IMR-90 (cell line): ENCODE data around the gene ITPR2. TPM values are rescaled to one million over a fixed set of nuclear protein-coding genes. Genes with fewer than 3 reads are reported as not detected.

Experiments used
- ATAC-seq: fragments of 200-7000 bp; cut with Tn5 transposase; 2 replicates; pipeline ENCODE4 v1.9.1; 2020; ENCODE audit warnings: low read depth, mild to moderate bottlenecking, moderate library complexity
- BruUV-seq: library from RNA; stranded (reverse); fragments of 400-500 nt; replicated peaks from 2 replicates; lab custom pipeline; 2021; lab: Mats Ljungman, UMichigan
- CTCF ChIA-PET: fragments of 300-600 bp; formaldehyde crosslinking; extraction: SDS; loops from one replicate; lab custom pipeline; 2021; ENCODE audit warnings: antibody characterized with exemption; lab: Yijun Ruan, JAX
- POLR2A ChIA-PET: fragments of 300-600 bp; sonication (Branson Sonifier 250); formaldehyde crosslinking; loops from one replicate; lab custom pipeline; 2022; ENCODE audit warnings: antibody characterized with exemption; ENCODE audit not compliant: unreplicated experiment; lab: Charles Lee
- DNase-seq: peaks from one replicate; pipeline ENCODE4 v3.0.0; 2013
- H2AFZ ChIP-seq: replicated peaks from 2 replicates; pipeline ENCODE3; 2013; ENCODE audit warnings: low read length, mild to moderate bottlenecking; ENCODE audit not compliant: poor library complexity
- H2AK5ac ChIP-seq: 2 replicates; pipeline ENCODE4 v1.6.1; 2013; ENCODE audit warnings: low read depth, low read length, inconsistent platforms
- H2AK9ac ChIP-seq: replicated peaks from 2 replicates; pipeline ENCODE3; 2013; ENCODE audit warnings: mild to moderate bottlenecking, low read depth, low read length, moderate library complexity; ENCODE audit not compliant: poor library complexity
- H2BK120ac ChIP-seq: 2 replicates; pipeline ENCODE4 v1.6.1; 2013; ENCODE audit warnings: low read depth, low read length, inconsistent platforms
- H2BK15ac ChIP-seq: 3 replicates; pipeline ENCODE4 v1.6.1; 2013; ENCODE audit warnings: low read depth, low read length, inconsistent platforms
- H2BK20ac ChIP-seq: 2 replicates; pipeline ENCODE4 v1.6.1; 2013; ENCODE audit warnings: low read depth, mild to moderate bottlenecking, inconsistent platforms, low read length, moderate library complexity
- H2BK5ac ChIP-seq: 2 replicates; pipeline ENCODE4 v1.6.1; 2013; ENCODE audit warnings: mild to moderate bottlenecking, low read depth, low read length, inconsistent platforms; ENCODE audit not compliant: poor library complexity, severe bottlenecking
- H3K14ac ChIP-seq: replicated peaks from 2 replicates; pipeline ENCODE4 v1.6.1; 2013; ENCODE audit warnings: low read depth, low read length, inconsistent platforms
- H3K18ac ChIP-seq: 2 replicates; pipeline ENCODE4 v1.6.1; 2013; ENCODE audit warnings: low read depth, low read length, control low read depth
- H3K23ac ChIP-seq: 2 replicates; pipeline ENCODE4 v1.6.1; 2013; ENCODE audit warnings: low read depth, low read length, inconsistent platforms
- H3K27ac ChIP-seq: 2 replicates; pipeline ENCODE4 v1.5.1; 2013; ENCODE audit warnings: mild to moderate bottlenecking, control low read depth, low read length; ENCODE audit not compliant: insufficient read depth
- H3K27me3 ChIP-seq: 2 replicates; pipeline ENCODE4 v1.6.1; 2013; ENCODE audit warnings: low read length; ENCODE audit not compliant: control insufficient read depth, insufficient read depth
- H3K36me3 ChIP-seq: 2 replicates; pipeline ENCODE4 v1.6.1; 2013; ENCODE audit warnings: low read length, mixed read lengths; ENCODE audit not compliant: control insufficient read depth, insufficient read depth
- H3K4ac ChIP-seq: 2 replicates; pipeline ENCODE4 v1.6.1; 2013; ENCODE audit warnings: low read depth, low read length, inconsistent platforms
- H3K4me1 ChIP-seq: 2 replicates; pipeline ENCODE4 v1.6.1; 2013; ENCODE audit warnings: low read length, mixed read lengths; ENCODE audit not compliant: control insufficient read depth, insufficient read depth
- H3K4me2 ChIP-seq: 2 replicates; pipeline ENCODE4 v1.6.1; 2013; ENCODE audit warnings: low read depth, mild to moderate bottlenecking, control low read depth, low read length, moderate library complexity
- H3K4me3 ChIP-seq: 2 replicates; pipeline ENCODE4 v1.5.1; 2013; ENCODE audit warnings: low read depth, mild to moderate bottlenecking, control low read depth, low read length, moderate library complexity; ENCODE audit not compliant: insufficient read depth
- H3K56ac ChIP-seq: 2 replicates; pipeline ENCODE4 v1.6.1; 2013; ENCODE audit warnings: low read length, inconsistent platforms; ENCODE audit not compliant: insufficient read depth; ENCODE audit errors: extremely low read depth
- H3K79me1 ChIP-seq, 2 experiments: 2 replicates each; pipeline ENCODE4 v1.6.1; 2013; ENCODE audit warnings: low read length in 2 of 2, inconsistent platforms in 1 of 2, low read depth in 1 of 2
- H3K9ac ChIP-seq: 2 replicates; pipeline ENCODE4 v1.6.1; 2013; ENCODE audit warnings: low read depth, low read length, control low read depth
- H3K9me1 ChIP-seq: 2 replicates; pipeline ENCODE4 v1.6.1; 2013; ENCODE audit warnings: low read length, inconsistent platforms; ENCODE audit not compliant: insufficient read depth
- H3K9me3 ChIP-seq: 2 replicates; pipeline ENCODE4 v1.6.1; 2013; ENCODE audit warnings: low read length; ENCODE audit not compliant: control insufficient read depth, insufficient read depth
- H4K20me1 ChIP-seq: 2 replicates; pipeline ENCODE4 v1.6.1; 2013; ENCODE audit warnings: low read length, inconsistent platforms; ENCODE audit not compliant: insufficient read depth
- H4K5ac ChIP-seq: 2 replicates; pipeline ENCODE4 v1.6.1; 2013; ENCODE audit warnings: mild to moderate bottlenecking, low read depth, low read length, control low read depth
- H4K8ac ChIP-seq, 2 experiments: 2 replicates each; pipeline ENCODE4 v1.6.1; 2013; ENCODE audit warnings: low read depth in 2 of 2, low read length in 2 of 2, control low read depth in 1 of 2, inconsistent platforms in 1 of 2
- H4K91ac ChIP-seq: 2 replicates; pipeline ENCODE4 v1.6.1; 2013; ENCODE audit warnings: low read depth, low read length, inconsistent platforms; ENCODE audit not compliant: insufficient read depth
- CEBPB ChIP-seq: IDR thresholded peaks from 2 replicates; pipeline ENCODE4 v1.6.1; 2012; ENCODE audit warnings: low read depth, low read length, improper control_type of control experiment
- CHD1 ChIP-seq: IDR thresholded peaks from 2 replicates; pipeline ENCODE4 v1.6.1; 2012; ENCODE audit warnings: low read depth, low read length, improper control_type of control experiment
- CTCF ChIP-seq: conservative IDR thresholded peaks from 2 replicates; pipeline ENCODE4 v1.5.1; 2012; ENCODE audit warnings: mild to moderate bottlenecking, low read depth, low read length, improper control_type of control experiment
- FOS ChIP-seq: fragments of 150-350 bp; IDR thresholded peaks from 2 replicates; pipeline ENCODE4 v1.6.1; 2016; ENCODE audit warnings: low read depth, low read length
- MAFK ChIP-seq: IDR thresholded peaks from 2 replicates; pipeline ENCODE4 v1.6.1; 2012; ENCODE audit warnings: low read depth, low read length, improper control_type of control experiment
- MAZ ChIP-seq: IDR thresholded peaks from 2 replicates; pipeline ENCODE4 v1.6.1; 2012; ENCODE audit warnings: low read depth, mild to moderate bottlenecking, low read length, improper control_type of control experiment, moderate library complexity, borderline replicate concordance
- NFE2L2 ChIP-seq: fragments of 150-350 bp; IDR thresholded peaks from 2 replicates; pipeline ENCODE4 v1.6.1; 2016; ENCODE audit warnings: low read depth, mild to moderate bottlenecking, low read length
- POLR2A ChIP-seq: IDR thresholded peaks from 2 replicates; pipeline ENCODE4 v1.6.1; 2012; ENCODE audit warnings: mild to moderate bottlenecking, low read depth, low read length
- RAD21 ChIP-seq: IDR thresholded peaks from 2 replicates; pipeline ENCODE4 v1.6.1; 2012; ENCODE audit warnings: low read length, improper control_type of control experiment
- RCOR1 ChIP-seq: IDR thresholded peaks from 2 replicates; pipeline ENCODE4 v1.6.1; 2012; ENCODE audit warnings: mild to moderate bottlenecking, low read length, improper control_type of control experiment; ENCODE audit not compliant: insufficient replicate concordance
- RFX5 ChIP-seq: IDR thresholded peaks from 2 replicates; pipeline ENCODE4 v1.8.0; 2012; ENCODE audit warnings: low read depth, mild to moderate bottlenecking, low read length, moderate library complexity
- SMC3 ChIP-seq: fragments of 150-350 bp; IDR thresholded peaks from 2 replicates; pipeline ENCODE4 v1.6.1; 2016; ENCODE audit warnings: low read depth, mild to moderate bottlenecking, antibody characterized with exemption, low read length, moderate library complexity
- USF2 ChIP-seq: fragments of 150-350 bp; IDR thresholded peaks from 2 replicates; pipeline ENCODE4 v1.6.1; 2017; ENCODE audit warnings: mild to moderate bottlenecking, antibody characterized with exemption, low read length, low read depth
- WGBS, 2 experiments: methylation state at CpG; one replicate each; pipeline versions ENCODE4 v1.1.5 to v1.1.7; 2013; ENCODE audit warnings: missing lambda C conversion rate in 2 of 2; ENCODE audit not compliant: insufficient read length in 1 of 2; ENCODE audit errors: extremely low coverage in 2 of 2; 5-methylcytosine and 5-hydroxymethylcytosine counted together
- dilution Hi-C: fragments of 300-500 bp; cut with HindIII; formaldehyde crosslinking; loops from one replicate; pipeline ENCODE4 v1.14.3; 2018; ENCODE audit warnings: low sequenced_read_pairs; ENCODE audit not compliant: unreplicated experiment
- in situ Hi-C: fragments of 300-500 bp; cut with MboI; formaldehyde crosslinking; loops from 3 replicates; pipeline ENCODE4 v1.14.3; 2019; ENCODE audit warnings: low sequenced_read_pairs, inconsistent platforms, mixed read lengths
- intact Hi-C: fragments of 100-400 bp; cut with micrococcal nuclease; formaldehyde crosslinking; loops from 2 replicates; pipeline ENCODE4 v1.10.0; 2022
- polyA plus RNA-seq, 3 experiments: library from polyadenylated mRNA; depleted of rRNA; stranded (reverse); fragments of >200 nt; gene quantifications; 2 replicates each; pipeline ENCODE4 v1.2.3, GENCODE V29; 2012; ENCODE audit warnings: low replicate concordance in 1 of 3
- total RNA-seq: library from RNA; depleted of rRNA; stranded (reverse); fragments of >200 nt; gene quantifications from 2 replicates; pipeline ENCODE4 v1.2.3, GENCODE V29; 2012

ITPR2 gene
- total and polyA plus RNA-seq, 2 of the 4 experiments (the other 2 are of a cell fraction): 1.2 to 9.0 TPM

GRCh38 chr12:26452511-26452910 lies 380.5 kb downstream of the ITPR2 start:
- no peak overlapping the region for H2AFZ ChIP-seq
- TF ChIP-seq POLR2A (no peak), CEBPB (no peak), RAD21 (no peak), FOS (no peak), SMC3 (no peak), RCOR1 (no peak), NFE2L2 (no peak), CTCF (no peak), RFX5 (no peak), CHD1 (no peak), MAZ (no peak), MAFK (no peak), USF2 (no peak)
- H3K4me3 ChIP-seq: no peak overlapping the region
- no peak overlapping the region for H3K18ac ChIP-seq
- H3K56ac ChIP-seq: no peak overlapping the region
- no peak overlapping the region for H2AK5ac ChIP-seq
- 100% methylated on average over 1 of the region's 6 CpGs; no CpG with 5 or more reads in 1 of the 2 experiments for WGBS, 2 experiments
- no peak overlapping the region for H4K91ac ChIP-seq
- ChIA-PET CTCF (no interaction called here), POLR2A (no interaction called here)
- H3K27me3 ChIP-seq: no peaks in the 10 kb centered on the region
- BruUV-seq: no TSS peak
- dilution Hi-C loops: no loop called here
- H3K9ac ChIP-seq: no peak overlapping the region
- in situ Hi-C loops: no loop called here
- no peak overlapping the region for H3K27ac ChIP-seq
- H2BK15ac ChIP-seq: no peak overlapping the region
- H3K4me1 ChIP-seq: peaks cover 3% of the 10 kb centered on the region; the same call in 1 of the 2 replicates
- no peaks in the 10 kb centered on the region for H3K9me1 ChIP-seq
- H3K14ac ChIP-seq: no peak overlapping the region
- no peak overlapping the region for H3K23ac ChIP-seq
- no peak overlapping the region for H2AK9ac ChIP-seq
- H3K36me3 ChIP-seq: no peaks in the 10 kb centered on the region
- H3K4ac ChIP-seq: no peak overlapping the region
- no peak overlapping the region for H3K4me2 ChIP-seq
- no peaks in the 10 kb centered on the region for H3K9me3 ChIP-seq
- DNase-seq: no peak
- no peak for ATAC-seq
- H3K79me1 ChIP-seq: no peaks in the 10 kb centered on the region
- intact Hi-C loops: no loop called here
- H4K20me1 ChIP-seq: no peaks in the 10 kb centered on the region
- H2BK20ac ChIP-seq: no peak overlapping the region
- no peak overlapping the region for H4K5ac ChIP-seq
- H2BK120ac ChIP-seq: no peak overlapping the region
- H2BK5ac ChIP-seq: no peak overlapping the region
- H4K8ac ChIP-seq: no peak overlapping the region
